GM23338 (cell line): ENCODE data around the gene ADAM10. TPM values are rescaled to one million over a fixed set of nuclear protein-coding genes. Genes with fewer than 3 reads are reported as not detected.

ENCODE experiments used
- ATAC-seq: fragments of 200-7000 bp; cut with Tn5 transposase; 3 replicates; pipeline ENCODE4 v1.9.1; 2020
- DNase-seq: peaks from one replicate; pipeline ENCODE4 v3.0.0-alpha.2; 2015; ENCODE audit warnings: low spot score
- H2AFZ ChIP-seq: fragments of 200-600 bp; sonication (generic); 2 replicates; pipeline ENCODE4 v1.8.0; 2016; ENCODE audit warnings: antibody characterized with exemption, mild to moderate bottlenecking, moderate library complexity
- H3F3A ChIP-seq: fragments of 200-600 bp; sonication (generic); replicated peaks from 2 replicates; pipeline ENCODE4 v1.8.0; 2017; ENCODE audit warnings: antibody characterized with exemption, mixed run types, low read depth
- H3K27ac ChIP-seq: fragments of 200-600 bp; sonication (generic); 2 replicates; pipeline ENCODE4 v1.6.1; 2016; ENCODE audit warnings: low read depth
- H3K27me3 ChIP-seq: fragments of 200-600 bp; sonication (generic); 2 replicates; pipeline ENCODE4 v1.8.0; 2016; ENCODE audit warnings: mild to moderate bottlenecking, mixed run types, moderate library complexity; ENCODE audit not compliant: insufficient read depth
- H3K36me3 ChIP-seq: fragments of 200-600 bp; sonication (generic); 2 replicates; pipeline ENCODE4 v1.8.0; 2016; ENCODE audit warnings: mild to moderate bottlenecking; ENCODE audit not compliant: insufficient read depth
- H3K4me1 ChIP-seq: fragments of 200-600 bp; sonication (generic); 2 replicates; pipeline ENCODE4 v1.8.0; 2016; ENCODE audit warnings: mild to moderate bottlenecking, moderate library complexity; ENCODE audit not compliant: insufficient read depth
- H3K4me2 ChIP-seq: fragments of 200-600 bp; sonication (generic); 2 replicates; pipeline ENCODE4 v1.7.1; 2017; ENCODE audit warnings: mixed run types
- H3K4me3 ChIP-seq: fragments of 200-600 bp; sonication (generic); 2 replicates; pipeline ENCODE4 v1.6.1; 2016; ENCODE audit warnings: mixed run types
- H3K79me2 ChIP-seq: fragments of 200-600 bp; sonication (generic); replicated peaks from 2 replicates; pipeline ENCODE4 v1.8.0; 2017; ENCODE audit warnings: mild to moderate bottlenecking; ENCODE audit not compliant: insufficient read depth
- H3K9me2 ChIP-seq: fragments of 200-600 bp; sonication (generic); 2 replicates; pipeline ENCODE4 v1.8.0; 2017; ENCODE audit not compliant: insufficient read depth
- H4K20me1 ChIP-seq: fragments of 200-600 bp; sonication (generic); replicated peaks from 2 replicates; pipeline ENCODE4 v1.8.0; 2017; ENCODE audit warnings: mild to moderate bottlenecking; ENCODE audit not compliant: insufficient read depth
- H3K27ac Mint-ChIP-seq: 2 replicates; pipeline ENCODE4 v1.8.0; 2020; ENCODE audit warnings: inconsistent platforms, mild to moderate bottlenecking, moderate library complexity, mixed read lengths
- H3K27me3 Mint-ChIP-seq: 3 replicates; pipeline ENCODE4 v1.8.0; 2022; ENCODE audit warnings: low read depth, mild to moderate bottlenecking, moderate library complexity, mixed read lengths, inconsistent platforms; ENCODE audit not compliant: insufficient read depth, poor library complexity
- H3K36me3 Mint-ChIP-seq: 3 replicates; pipeline ENCODE4 v1.8.0; 2021; ENCODE audit warnings: low read depth, mild to moderate bottlenecking, inconsistent platforms, moderate library complexity, mixed read lengths
- H3K4me1 Mint-ChIP-seq: 3 replicates; pipeline ENCODE4 v1.8.0; 2020; ENCODE audit warnings: mild to moderate bottlenecking, inconsistent platforms, mixed read lengths
- H3K4me3 Mint-ChIP-seq: 3 replicates; pipeline ENCODE4 v1.8.0; 2021; ENCODE audit warnings: moderate library complexity, mild to moderate bottlenecking, inconsistent platforms, mixed read lengths
- H3K9me3 Mint-ChIP-seq: 3 replicates; pipeline ENCODE4 v1.8.0; 2020; ENCODE audit warnings: moderate library complexity, mild to moderate bottlenecking, inconsistent platforms, mixed read lengths
- CREB1 ChIP-seq: fragments of 250-450 bp; sonication (Bioruptor Pico); IDR thresholded peaks from 2 replicates; pipeline ENCODE4 v1.5.0; 2020; ENCODE audit warnings: low read depth, mild to moderate bottlenecking, moderate library complexity
- CTCF ChIP-seq, 2 experiments: fragments of 200-600 bp in 1 of 2; sonication (generic) in 1 of 2; conservative IDR thresholded peaks; 2 replicates each; pipeline versions ENCODE4 v1.5.1 to v1.6.1; 2016 to 2017; ENCODE audit warnings: antibody characterized with exemption in 2 of 2, low read depth in 2 of 2, mild to moderate bottlenecking in 2 of 2, moderate library complexity in 1 of 2
- ETS1 ChIP-seq: IDR thresholded peaks from 2 replicates; pipeline ENCODE4 v1.6.1; 2016; ENCODE audit warnings: antibody characterized with exemption
- EZH2 ChIP-seq: fragments of 200-600 bp; sonication (generic); IDR thresholded peaks from one replicate; pipeline ENCODE4 v1.8.0; 2017; ENCODE audit warnings: antibody characterized with exemption, mild to moderate bottlenecking, low read depth; ENCODE audit not compliant: unreplicated experiment
- EZH2phosphoT487 ChIP-seq: fragments of 200-600 bp; sonication (generic); IDR thresholded peaks from one replicate; pipeline ENCODE4 v1.8.1; 2018; ENCODE audit warnings: antibody characterized with exemption; ENCODE audit not compliant: unreplicated experiment
- JUNB ChIP-seq: IDR thresholded peaks from one replicate; pipeline ENCODE4 v1.6.1; 2016; ENCODE audit warnings: antibody characterized with exemption; ENCODE audit not compliant: unreplicated experiment
- NANOG ChIP-seq: IDR thresholded peaks from 2 replicates; pipeline ENCODE4 v1.6.1; 2016; ENCODE audit warnings: antibody characterized with exemption, borderline replicate concordance
- POLR2AphosphoS5 ChIP-seq: IDR thresholded peaks from 2 replicates; pipeline ENCODE4 v1.6.1; 2016; ENCODE audit warnings: antibody characterized with exemption, low read depth
- REST ChIP-seq: IDR thresholded peaks from one replicate; pipeline ENCODE4 v1.6.1; 2018; ENCODE audit warnings: antibody characterized with exemption; ENCODE audit not compliant: unreplicated experiment
- STAT1 ChIP-seq: IDR thresholded peaks from one replicate; pipeline ENCODE4 v1.6.1; 2016; ENCODE audit warnings: antibody characterized with exemption; ENCODE audit not compliant: unreplicated experiment
- ZNF114 ChIP-seq: fragments of 250-450 bp; sonication (Bioruptor Pico); IDR thresholded peaks from 2 replicates; pipeline ENCODE4 v1.5.0; 2020; ENCODE audit warnings: mild to moderate bottlenecking, moderate library complexity
- ZNF331 ChIP-seq: fragments of 250-450 bp; sonication (Bioruptor Pico); IDR thresholded peaks from 2 replicates; pipeline ENCODE4 v1.5.0; 2020; ENCODE audit warnings: low read depth, mild to moderate bottlenecking, moderate library complexity
- ZNF462 ChIP-seq: fragments of 250-450 bp; sonication (Bioruptor Pico); IDR thresholded peaks from 2 replicates; pipeline ENCODE4 v1.5.0; 2020; ENCODE audit warnings: mild to moderate bottlenecking, moderate library complexity
- polyA plus RNA-seq: library from polyadenylated mRNA; unstranded; fragments of >200 nt; fragmentation: Nextera tagmentation; extraction: Ambion mirVana; gene quantifications from 2 replicates; pipeline ENCODE4 v1.2.1, GENCODE V29; 2016
- total RNA-seq: library from RNA; depleted of rRNA; stranded (reverse); fragments of >200 nt; shearing (Covaris generic); gene quantifications from 2 replicates; pipeline ENCODE4 v1.2.3, GENCODE V29; 2014

Gene ADAM10
- total and polyA plus RNA-seq, 2 experiments from 2014 or later = 25.0 to 114 TPM

GRCh38 chr15:58682234-58682633 is 67.3 kb downstream of the ADAM10 start:
- Histone ChIP-seq H4K20me1 (peaks cover 11% of the 10 kb centered on the region; the same call in 1 of the 2 replicates), H3K27ac (no peak overlapping the region), H3K4me2 (no peak overlapping the region), H3K27me3 (no peaks in the 10 kb centered on the region), H3K4me3 (no peak overlapping the region), H3F3A (no peaks in the 10 kb centered on the region), H3K9me2 (no peaks in the 10 kb centered on the region), H2AFZ (no peak overlapping the region), H3K4me1 (no peaks in the 10 kb centered on the region), H3K79me2 (peaks cover 65% of the 10 kb centered on the region), H3K36me3 (no peaks in the 10 kb centered on the region)
- no peak for DNase-seq
- Mint-ChIP-seq H3K27ac (no peak overlapping the region), H3K36me3 (no peaks in the 10 kb centered on the region), H3K4me3 (no peak overlapping the region), H3K27me3 (no peaks in the 10 kb centered on the region), H3K4me1 (peaks cover 14% of the 10 kb centered on the region), H3K9me3 (no peaks in the 10 kb centered on the region)
- TF ChIP-seq ZNF114 (CRISPR knock-in tag) = no peak
- TF ChIP-seq CREB1 (CRISPR knock-in tag) = no peak
- TF ChIP-seq EZH2phosphoT487 = no peak
- no peak for TF ChIP-seq ZNF462 (CRISPR knock-in tag)
- no peak for TF ChIP-seq NANOG
- no peak for TF ChIP-seq ETS1
- TF ChIP-seq JUNB = no peak
- no peak for TF ChIP-seq POLR2AphosphoS5
- no peak for TF ChIP-seq REST
- no peak for TF ChIP-seq EZH2
- no peak for TF ChIP-seq CTCF (conservative IDR thresholded peaks at IDR 0.05; ENCODE audit: low read depth in 2 of 2)
- TF ChIP-seq STAT1 = no peak
- TF ChIP-seq ZNF331 (CRISPR knock-in tag) = no peak
- ATAC-seq = no peak
